ENCODE data around the gene UGP2. TPM values are rescaled to one million over a fixed set of nuclear protein-coding genes. Genes with fewer than 3 reads are reported as not detected.
"Not testable (repeated sequence)": the region's sequence is repeated elsewhere in the genome, so short reads cannot be mapped to it uniquely, and the experiment has no call there.

Gene UGP2
- total and polyA plus RNA-seq, 10 of the 15 experiments (the other 5 are each of a cell fraction or from before 2014, with no cell fraction given) = 40.8 to 98.3 (median 76.1) TPM

DNA sequence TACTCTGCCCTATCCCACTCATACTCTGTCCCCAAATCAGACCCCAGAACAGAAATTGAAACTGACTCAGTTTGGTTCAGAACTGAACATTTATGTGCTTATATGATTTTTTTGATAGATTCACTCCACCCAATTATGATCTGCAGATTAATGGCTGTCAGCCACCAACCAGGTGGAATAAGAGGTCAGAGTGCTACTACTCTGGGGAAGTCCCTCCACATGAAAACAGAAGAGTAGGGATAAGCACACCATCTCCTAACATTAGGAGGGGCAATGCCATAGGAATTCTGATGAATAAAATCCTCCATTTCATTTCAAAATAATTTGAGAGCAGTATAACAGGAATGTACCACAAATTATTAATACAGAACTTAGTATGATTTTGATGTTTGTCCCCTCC, 36.3 kb upstream of the UGP2 start (continued):
- TF ChIP-seq, protein P1, sequence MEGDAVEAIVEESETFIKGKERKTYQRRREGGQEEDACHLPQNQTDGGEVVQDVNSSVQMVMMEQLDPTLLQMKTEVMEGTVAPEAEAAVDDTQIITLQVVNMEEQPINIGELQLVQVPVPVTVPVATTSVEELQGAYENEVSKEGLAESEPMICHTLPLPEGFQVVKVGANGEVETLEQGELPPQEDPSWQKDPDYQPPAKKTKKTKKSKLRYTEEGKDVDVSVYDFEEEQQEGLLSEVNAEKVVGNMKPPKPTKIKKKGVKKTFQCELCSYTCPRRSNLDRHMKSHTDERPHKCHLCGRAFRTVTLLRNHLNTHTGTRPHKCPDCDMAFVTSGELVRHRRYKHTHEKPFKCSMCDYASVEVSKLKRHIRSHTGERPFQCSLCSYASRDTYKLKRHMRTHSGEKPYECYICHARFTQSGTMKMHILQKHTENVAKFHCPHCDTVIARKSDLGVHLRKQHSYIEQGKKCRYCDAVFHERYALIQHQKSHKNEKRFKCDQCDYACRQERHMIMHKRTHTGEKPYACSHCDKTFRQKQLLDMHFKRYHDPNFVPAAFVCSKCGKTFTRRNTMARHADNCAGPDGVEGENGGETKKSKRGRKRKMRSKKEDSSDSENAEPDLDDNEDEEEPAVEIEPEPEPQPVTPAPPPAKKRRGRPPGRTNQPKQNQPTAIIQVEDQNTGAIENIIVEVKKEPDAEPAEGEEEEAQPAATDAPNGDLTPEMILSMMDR (IDR thresholded peaks at IDR 0.05 in 2 of 3, conservative IDR thresholded peaks at IDR 0.05 in 1 of 3; ENCODE audit: control insufficient read depth in 2 of 3, extremely low read depth in 1 of 3, insufficient read depth in 1 of 3, low read depth in 3 of 3, low read length in 3 of 3) = no peak
- TF ChIP-seq YY1 (IDR thresholded peaks at IDR 0.05; ENCODE audit: low read depth, low read length) (no peak), KLF5 (IDR thresholded peaks at IDR 0.05; ENCODE audit: partially characterized antibody) (no peak), BCL11A (IDR thresholded peaks at IDR 0.05; ENCODE audit: low read depth, low read length) (no peak), RB1 (IDR thresholded peaks at IDR 0.05; ENCODE audit: borderline replicate concordance) (no peak), TAF1 (IDR thresholded peaks at IDR 0.05; ENCODE audit: borderline replicate concordance, low read depth, low read length) (no peak), ZBED1 (IDR thresholded peaks at IDR 0.05; ENCODE audit: borderline replicate concordance) (no peak)
- TF ChIP-seq, protein P2, sequence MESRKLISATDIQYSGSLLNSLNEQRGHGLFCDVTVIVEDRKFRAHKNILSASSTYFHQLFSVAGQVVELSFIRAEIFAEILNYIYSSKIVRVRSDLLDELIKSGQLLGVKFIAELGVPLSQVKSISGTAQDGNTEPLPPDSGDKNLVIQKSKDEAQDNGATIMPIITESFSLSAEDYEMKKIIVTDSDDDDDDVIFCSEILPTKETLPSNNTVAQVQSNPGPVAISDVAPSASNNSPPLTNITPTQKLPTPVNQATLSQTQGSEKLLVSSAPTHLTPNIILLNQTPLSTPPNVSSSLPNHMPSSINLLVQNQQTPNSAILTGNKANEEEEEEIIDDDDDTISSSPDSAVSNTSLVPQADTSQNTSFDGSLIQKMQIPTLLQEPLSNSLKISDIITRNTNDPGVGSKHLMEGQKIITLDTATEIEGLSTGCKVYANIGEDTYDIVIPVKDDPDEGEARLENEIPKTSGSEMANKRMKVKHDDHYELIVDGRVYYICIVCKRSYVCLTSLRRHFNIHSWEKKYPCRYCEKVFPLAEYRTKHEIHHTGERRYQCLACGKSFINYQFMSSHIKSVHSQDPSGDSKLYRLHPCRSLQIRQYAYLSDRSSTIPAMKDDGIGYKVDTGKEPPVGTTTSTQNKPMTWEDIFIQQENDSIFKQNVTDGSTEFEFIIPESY (IDR thresholded peaks at IDR 0.05) = no peak

DNA sequence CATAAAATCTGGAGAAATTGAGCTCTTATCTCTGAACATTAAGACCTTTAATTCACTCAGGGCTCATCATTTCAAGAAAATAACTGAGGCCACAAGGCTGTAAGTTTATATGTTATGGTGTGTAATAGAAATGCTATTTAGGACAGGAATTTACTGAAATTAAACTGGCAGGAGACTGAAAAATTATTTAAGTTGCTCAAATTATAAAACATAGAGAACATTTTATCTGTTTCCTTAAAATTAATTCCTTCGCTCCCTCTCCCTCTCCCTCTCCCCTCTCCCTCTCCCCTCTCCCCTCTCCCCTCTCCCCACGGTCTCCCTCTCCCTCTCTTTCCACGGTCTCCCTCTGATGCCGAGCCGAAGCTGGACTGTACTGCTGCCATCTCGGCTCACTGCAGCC, 33.7 kb upstream of the UGP2 start:
- H3K4me1 ChIP-seq (ENCODE audit: control insufficient read depth, insufficient read depth, low read length); H3K36me3 ChIP-seq (ENCODE audit: control insufficient read depth in 2 of 2, insufficient read depth in 2 of 2, low read length in 1 of 2); ATAC-seq; H3K9ac ChIP-seq (ENCODE audit: control insufficient read depth, insufficient read depth, low read length); H2AFZ ChIP-seq (ENCODE audit: control insufficient read depth, low read depth, low read length); DNase-seq (ENCODE audit: low read depth, low spot score); intact Hi-C loops (cut with micrococcal nuclease; ENCODE audit: unreplicated experiment); H4K20me1 ChIP-seq (ENCODE audit: control insufficient read depth, insufficient read depth); POLR2A ChIA-PET; H3K79me2 ChIP-seq (ENCODE audit: control insufficient read depth, insufficient read depth, low read length); H3K4me2 ChIP-seq (ENCODE audit: control insufficient read depth, insufficient read depth); CTCF ChIA-PET; RAD21 ChIA-PET (ENCODE audit: unreplicated experiment); H3K27me3 ChIP-seq (replicated peaks in 1 of 2; ENCODE audit: control insufficient read depth in 2 of 2, insufficient read depth in 2 of 2, low read length in 1 of 2); in situ Hi-C loops (cut with MboI); H3K4me3 ChIP-seq; H3K27ac ChIP-seq (ENCODE audit: control insufficient read depth, insufficient read depth); SMC1A ChIA-PET (ENCODE audit: uncharacterized antibody, unreplicated experiment); BruUV-seq (replicated peaks); FAIRE-seq; H3K9me3 ChIP-seq (replicated peaks; ENCODE audit: control insufficient read depth, insufficient read depth, low read length): not testable (repeated sequence)
- no CpG with 5 or more reads among the region's 6 CpGs for WGBS (ENCODE audit: insufficient coverage, insufficient replicate concordance, low lambda C conversion rate, missing lambda C conversion rate)

DNA sequence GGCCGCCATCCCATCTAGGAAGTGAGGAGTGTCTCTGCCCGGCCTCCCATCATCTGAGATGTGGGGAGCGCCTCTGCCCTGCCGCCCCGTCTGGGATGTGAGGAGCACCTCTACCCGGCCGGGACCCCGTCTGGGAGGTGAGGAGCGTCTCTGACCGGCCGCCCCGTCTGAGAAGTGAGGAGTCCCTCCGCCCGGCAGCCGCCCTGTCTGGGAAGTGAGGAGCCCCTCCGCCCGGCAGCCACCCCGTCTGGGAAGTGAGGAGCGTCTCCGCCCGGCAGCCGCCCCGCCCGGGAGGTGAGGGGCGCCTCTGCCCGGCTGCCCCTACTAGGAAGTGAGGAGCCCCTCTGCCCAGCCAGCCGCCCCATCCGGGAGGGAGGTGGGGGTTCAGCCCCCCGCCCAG, 32.8 kb upstream of the UGP2 start:
- POLR2A ChIA-PET; ATAC-seq; DNase-seq (ENCODE audit: low read depth, low spot score); FAIRE-seq; RAD21 ChIA-PET (ENCODE audit: unreplicated experiment); H3K27me3 ChIP-seq (replicated peaks in 1 of 2; ENCODE audit: control insufficient read depth in 2 of 2, insufficient read depth in 2 of 2, low read length in 1 of 2); H4K20me1 ChIP-seq (ENCODE audit: control insufficient read depth, insufficient read depth); H3K36me3 ChIP-seq (ENCODE audit: control insufficient read depth in 2 of 2, insufficient read depth in 2 of 2, low read length in 1 of 2); intact Hi-C loops (cut with micrococcal nuclease; ENCODE audit: unreplicated experiment); BruUV-seq (replicated peaks); H3K4me2 ChIP-seq (ENCODE audit: control insufficient read depth, insufficient read depth); H3K9ac ChIP-seq (ENCODE audit: control insufficient read depth, insufficient read depth, low read length); H3K27ac ChIP-seq (ENCODE audit: control insufficient read depth, insufficient read depth); H3K9me3 ChIP-seq (replicated peaks; ENCODE audit: control insufficient read depth, insufficient read depth, low read length); SMC1A ChIA-PET (ENCODE audit: uncharacterized antibody, unreplicated experiment); H3K4me1 ChIP-seq (ENCODE audit: control insufficient read depth, insufficient read depth, low read length); in situ Hi-C loops (cut with MboI); H2AFZ ChIP-seq (ENCODE audit: control insufficient read depth, low read depth, low read length); CTCF ChIA-PET; H3K79me2 ChIP-seq (ENCODE audit: control insufficient read depth, insufficient read depth, low read length); H3K4me3 ChIP-seq: not testable (repeated sequence)
- WGBS (ENCODE audit: insufficient coverage, insufficient replicate concordance, low lambda C conversion rate, missing lambda C conversion rate) = 86% methylated on average over 9 of the region's 29 CpGs
